A549 treated with CORT108297 at 1 μM for 4 hours (cell line): ENCODE measurements around the gene CTDSPL2. TPM values are rescaled to one million over a fixed set of nuclear protein-coding genes. Genes with fewer than 3 reads are reported as not detected.

Experiments used
- total RNA-seq: library from RNA; stranded (reverse); fragments of 200-300 nt; extraction: Qiagen RNA extraction; gene quantifications from 5 replicates; pipeline ENCODE4 v1.2.3, GENCODE V29; 2022

Gene CTDSPL2
- 11.0 to 25.3 TPM (median 15.7 TPM) in 5 replicates for total RNA-seq

DNA sequence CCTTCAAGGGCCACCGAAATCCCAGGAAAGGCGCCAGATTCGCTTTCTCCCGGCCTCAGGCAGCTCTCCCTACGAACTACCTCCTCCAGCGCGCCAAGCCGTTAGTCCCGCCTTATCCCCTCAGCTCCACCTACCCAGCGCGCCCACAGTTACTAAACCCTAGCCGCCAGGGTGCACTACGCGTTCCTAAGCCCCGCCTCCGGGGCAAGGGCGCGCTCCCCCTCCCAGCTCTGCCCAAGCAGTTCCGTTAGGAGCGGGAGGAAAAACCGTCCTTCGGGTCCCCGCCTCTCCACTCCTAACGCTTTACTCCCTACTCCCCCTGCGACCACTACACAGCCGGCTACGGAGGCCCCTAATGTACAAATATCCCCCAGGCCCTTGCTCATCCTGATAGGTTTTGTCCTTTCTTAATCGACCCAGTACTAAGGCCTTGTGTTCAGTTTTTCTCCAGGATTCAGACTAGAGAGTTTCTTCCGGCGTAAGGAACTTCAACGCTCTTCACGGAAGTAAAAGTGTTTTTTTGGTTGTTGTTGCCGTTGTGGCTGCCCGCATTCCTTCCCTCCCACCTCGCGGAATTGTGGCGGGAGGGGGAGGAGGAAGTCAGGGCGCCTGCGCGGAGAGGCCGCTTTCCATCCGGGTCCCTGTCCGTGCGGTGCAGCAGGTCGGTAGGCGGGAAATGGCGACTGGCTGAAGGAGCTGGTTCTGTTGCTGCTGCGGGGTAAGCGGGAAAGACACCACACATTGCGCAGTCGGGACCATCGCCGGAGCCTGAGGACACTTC, at the start of gene CTDSPL2:
Gene CTDSPL2, plus strand, starts transcription at position 655 of the 781 bp plus-strand sequence. CDS start 31,386 bp downstream, outside the sequence.

DNA sequence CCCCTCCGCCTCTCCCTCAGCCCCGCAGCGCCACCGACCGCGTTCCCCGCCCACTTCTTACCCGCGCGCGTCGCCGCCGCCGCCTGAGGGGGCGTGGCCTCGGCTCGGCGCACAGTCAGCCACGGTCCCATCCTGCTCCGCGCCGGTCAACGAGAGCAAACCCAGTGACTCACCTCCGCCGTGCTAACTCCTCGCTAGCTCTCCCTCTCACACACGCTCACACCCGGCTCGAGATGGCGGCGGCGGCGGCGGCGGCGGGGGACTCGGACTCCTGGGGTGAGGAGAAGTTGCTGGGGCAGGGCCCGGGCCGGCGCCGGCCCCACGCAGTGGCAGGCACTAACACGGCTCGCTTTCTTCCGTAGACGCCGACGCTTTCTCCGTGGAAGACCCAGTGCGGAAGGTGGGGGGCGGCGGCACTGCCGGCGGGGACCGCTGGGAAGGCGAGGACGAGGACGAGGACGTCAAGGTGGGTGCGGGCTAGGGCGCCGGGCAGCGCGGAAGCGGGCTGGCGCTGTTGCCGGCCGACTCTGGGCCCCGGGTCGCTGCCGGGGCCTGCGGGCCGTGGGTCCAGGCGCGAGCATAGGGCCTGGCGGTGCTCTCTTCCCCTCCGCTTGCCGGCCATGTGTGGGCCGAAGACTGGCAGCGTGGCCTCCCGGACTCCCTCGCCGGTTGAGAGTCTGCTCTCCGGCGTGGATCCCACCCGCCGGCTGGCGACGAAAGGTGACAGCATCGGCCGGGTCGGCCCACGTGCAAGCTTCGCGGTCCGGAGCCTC, 109.7 kb downstream of the CTDSPL2 start, which contains the start of gene EIF3J:
Gene EIF3J, plus strand, starts transcription at position 186 of the 773 bp plus-strand sequence. Its CDS starts 48 bp downstream, at position 234.

Other genes starting within 250 kb of the CTDSPL2 start
- gene FRMD5, start 232.4 kb upstream of the CTDSPL2 start, total RNA-seq = 2.7 to 3.7 TPM (median 3.2 TPM) in 5 replicates
- 21.4 to 32.0 TPM (median 26.2 TPM) in 5 replicates for gene GOLM2, start 138.9 kb upstream of the CTDSPL2 start, total RNA-seq
- 84.8 to 126 TPM (median 92.0 TPM) in 5 replicates for gene EIF3J, start 109.5 kb downstream of the CTDSPL2 start, total RNA-seq
- 7.6 to 10.8 TPM (median 9.2 TPM) in 5 replicates for gene SPG11, start 236.0 kb downstream of the CTDSPL2 start, total RNA-seq